D721Med (cell line): ENCODE measurements around the gene LRP1B.

Experiments used
- DNase-seq: peaks from one replicate; pipeline ENCODE4 v3.0.0; 2011; ENCODE audit warnings: low spot score; ENCODE audit not compliant: insufficient read length
- FAIRE-seq: peaks from 2 replicates; lab custom pipeline; 2011; peaks lifted over from hg19 to GRCh38; lab: Jason Lieb, UNC
- TF ChIP-seq, protein P1 (sequence below): IDR thresholded peaks from 2 replicates; pipeline ENCODE4 v1.5.1; 2012; ENCODE audit warnings: mild to moderate bottlenecking, control low read depth; ENCODE audit not compliant: insufficient read depth; ENCODE audit errors: missing control alignments

LRP1B gene

DNA sequence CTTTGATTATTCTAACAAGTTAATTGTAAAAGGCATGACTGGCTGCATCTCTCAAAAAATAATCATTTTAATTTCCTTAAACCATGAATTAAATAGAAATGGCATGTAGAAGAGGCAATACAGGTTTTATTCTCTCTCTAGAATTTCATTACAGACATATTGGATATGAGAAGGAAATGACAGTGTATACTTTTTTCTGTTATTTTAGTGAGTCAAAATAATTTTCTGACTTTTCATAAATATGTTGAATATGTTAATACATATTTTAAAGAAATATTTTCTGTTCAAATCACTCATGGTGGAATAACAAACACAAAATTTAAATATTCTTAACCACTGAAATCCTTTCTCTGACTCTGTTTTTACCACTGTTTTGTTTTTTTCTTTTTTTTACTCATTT lies 510.4 kb downstream of the LRP1B start:
- TF ChIP-seq, protein P1, sequence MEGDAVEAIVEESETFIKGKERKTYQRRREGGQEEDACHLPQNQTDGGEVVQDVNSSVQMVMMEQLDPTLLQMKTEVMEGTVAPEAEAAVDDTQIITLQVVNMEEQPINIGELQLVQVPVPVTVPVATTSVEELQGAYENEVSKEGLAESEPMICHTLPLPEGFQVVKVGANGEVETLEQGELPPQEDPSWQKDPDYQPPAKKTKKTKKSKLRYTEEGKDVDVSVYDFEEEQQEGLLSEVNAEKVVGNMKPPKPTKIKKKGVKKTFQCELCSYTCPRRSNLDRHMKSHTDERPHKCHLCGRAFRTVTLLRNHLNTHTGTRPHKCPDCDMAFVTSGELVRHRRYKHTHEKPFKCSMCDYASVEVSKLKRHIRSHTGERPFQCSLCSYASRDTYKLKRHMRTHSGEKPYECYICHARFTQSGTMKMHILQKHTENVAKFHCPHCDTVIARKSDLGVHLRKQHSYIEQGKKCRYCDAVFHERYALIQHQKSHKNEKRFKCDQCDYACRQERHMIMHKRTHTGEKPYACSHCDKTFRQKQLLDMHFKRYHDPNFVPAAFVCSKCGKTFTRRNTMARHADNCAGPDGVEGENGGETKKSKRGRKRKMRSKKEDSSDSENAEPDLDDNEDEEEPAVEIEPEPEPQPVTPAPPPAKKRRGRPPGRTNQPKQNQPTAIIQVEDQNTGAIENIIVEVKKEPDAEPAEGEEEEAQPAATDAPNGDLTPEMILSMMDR = no peak
- FAIRE-seq = no peak
- no peak for DNase-seq

DNA sequence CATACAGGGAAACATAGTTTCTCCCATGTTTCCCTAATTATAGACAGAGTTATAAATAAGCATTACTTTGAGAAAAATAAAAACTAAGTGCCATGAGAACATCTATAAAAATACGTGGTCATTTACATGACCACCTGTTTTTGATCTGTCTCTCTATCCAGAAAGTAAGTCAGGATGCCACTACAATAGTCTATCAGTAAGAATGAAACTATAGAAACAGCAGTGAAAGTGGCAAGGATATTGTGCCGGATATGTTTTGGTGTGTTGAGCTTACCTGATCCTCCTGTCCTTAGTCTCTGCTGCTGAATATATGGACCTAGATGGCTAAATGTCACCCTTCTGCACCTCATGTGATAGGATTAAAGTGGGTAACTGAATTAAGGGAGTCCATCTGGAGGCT lies 512.4 kb downstream of the LRP1B start:
- FAIRE-seq = no peak
- no peak for DNase-seq
- TF ChIP-seq, protein P1 = no peak

DNA sequence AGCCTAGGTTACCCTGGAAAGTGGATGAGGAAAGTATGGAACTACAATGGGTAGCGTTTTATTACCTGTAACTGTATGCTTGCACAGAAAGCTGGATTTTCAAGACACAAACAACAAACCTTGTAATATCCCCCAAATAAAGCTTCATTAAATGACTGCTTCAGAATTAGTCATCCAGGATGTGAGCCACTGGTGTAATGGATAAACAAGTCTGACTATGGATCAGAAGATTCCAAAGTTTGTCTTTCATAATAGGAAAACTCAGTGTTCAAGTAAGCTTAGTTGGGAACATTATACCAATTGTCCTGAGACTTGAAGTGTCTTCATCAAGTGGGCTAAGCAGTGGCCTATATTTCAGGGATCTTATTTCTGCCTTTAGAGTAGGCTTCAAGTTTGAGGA lies 518.8 kb downstream of the LRP1B start:
- TF ChIP-seq, protein P1 = no peak
- no peak for DNase-seq
- no peak for FAIRE-seq

DNA sequence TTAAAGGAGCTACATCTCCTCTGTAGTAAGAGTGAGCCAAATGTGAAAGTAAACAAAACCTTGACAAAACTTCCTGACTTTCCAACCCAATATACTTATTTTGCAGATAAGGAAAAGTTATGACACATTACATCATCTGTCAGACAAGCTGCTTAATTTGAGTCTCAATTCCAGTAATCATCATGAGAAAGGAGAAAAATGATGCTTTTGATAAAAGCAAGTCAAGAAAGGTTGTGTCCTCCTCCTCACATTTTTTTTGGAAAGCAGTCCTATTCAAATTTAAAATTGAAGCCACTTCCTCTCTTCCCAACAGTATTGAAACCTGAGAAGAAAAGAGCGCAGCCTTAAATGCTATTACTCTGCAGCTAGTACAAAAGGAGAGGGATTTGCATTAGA lies 519.6 kb downstream of the LRP1B start:
- TF ChIP-seq, protein P1 = no peak
- FAIRE-seq (no peak), DNase-seq (no peak)

DNA sequence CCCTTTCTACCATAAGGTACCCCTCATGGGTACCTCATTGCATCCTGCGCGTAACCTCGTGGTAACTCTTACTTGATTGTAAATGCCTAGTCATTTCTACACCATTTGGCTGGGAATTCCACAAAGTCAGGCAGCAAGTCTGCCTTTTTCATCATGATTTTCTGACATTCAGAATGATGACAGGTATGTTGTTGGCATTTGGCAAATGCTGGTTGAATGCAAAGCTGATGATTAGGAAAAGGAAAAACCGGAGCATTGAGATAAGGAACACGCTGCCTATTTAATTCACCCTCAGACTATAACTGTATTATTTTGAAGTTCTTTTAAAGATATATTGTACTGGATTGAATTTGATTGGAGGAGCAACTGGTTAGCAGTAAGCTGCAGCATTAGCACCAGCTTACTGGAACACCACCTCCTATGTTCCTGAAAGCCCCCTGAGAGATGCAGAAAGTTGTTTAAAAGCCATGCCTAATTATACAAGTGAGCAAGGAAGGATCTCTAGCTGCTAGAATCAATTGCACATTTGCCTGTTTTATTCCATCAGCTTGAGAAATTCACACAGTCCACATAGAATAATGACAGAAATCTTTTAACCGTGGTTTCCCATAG lies 520.1 kb downstream of the LRP1B start:
- no peak for FAIRE-seq
- DNase-seq = no peak
- TF ChIP-seq, protein P1 = no peak

DNA sequence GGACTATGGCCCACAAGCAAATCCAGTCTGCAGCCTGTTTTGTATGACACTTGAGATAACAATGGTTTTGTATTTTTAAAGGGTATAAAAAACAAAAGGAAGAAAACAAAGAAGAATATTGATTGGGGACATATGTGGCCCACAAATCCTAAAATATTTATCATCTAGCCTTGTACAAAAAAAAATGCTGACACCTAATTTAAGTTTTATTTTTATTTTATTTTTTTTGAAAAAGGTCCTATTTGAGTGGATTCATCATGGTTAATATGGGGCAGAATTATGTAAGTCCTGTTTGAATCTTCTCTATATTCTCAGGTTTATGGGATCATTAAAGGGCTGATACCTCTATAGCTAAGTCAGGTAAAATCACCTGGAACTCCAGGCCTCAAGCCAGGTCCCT lies 525.7 kb downstream of the LRP1B start:
- FAIRE-seq (no peak), DNase-seq (no peak)
- TF ChIP-seq, protein P1 = no peak

DNA sequence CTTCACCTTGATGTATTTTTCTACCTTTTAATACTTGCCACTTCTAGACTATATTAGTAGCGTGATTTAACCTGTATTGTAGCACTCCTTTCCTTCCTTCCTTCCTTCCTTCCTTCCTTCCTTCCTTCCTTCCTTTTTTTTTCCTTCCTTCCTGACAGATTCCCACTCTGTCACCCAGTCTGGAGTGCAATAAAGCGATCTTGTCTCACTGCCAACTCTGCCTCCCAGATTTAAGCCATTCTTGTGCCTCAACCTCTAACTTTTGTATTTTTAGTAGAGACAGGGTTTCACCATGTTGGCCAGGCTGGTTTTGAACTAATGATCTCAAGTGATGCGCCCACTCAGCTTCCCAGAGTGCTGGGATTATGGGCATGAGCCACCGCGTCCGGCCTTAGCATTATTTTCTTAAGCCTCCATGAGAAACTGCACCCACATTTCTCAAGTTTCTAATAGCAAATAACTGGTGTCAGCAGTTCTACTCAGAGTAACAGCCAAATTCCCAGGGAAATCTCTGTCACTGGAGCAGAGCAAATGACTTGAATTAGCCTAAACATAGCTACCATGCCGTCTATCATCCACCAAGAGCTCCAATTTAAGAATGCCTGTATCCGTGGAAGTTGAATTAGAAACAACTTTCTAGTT lies 529.2 kb downstream of the LRP1B start:
- FAIRE-seq = no peak
- no peak for DNase-seq
- TF ChIP-seq, protein P1 = no peak
